Keratinocyte (primary cell): ENCODE results near the gene TAL1. TPM values are rescaled to one million over a fixed set of nuclear protein-coding genes. Genes with fewer than 3 reads are reported as not detected.

ENCODE experiments used
- DNase-seq: peaks from one replicate; pipeline ENCODE4 v3.0.0-alpha.2; 2011; ENCODE audit warnings: low read depth, missing footprints, low spot score
- FAIRE-seq: peaks from 2 replicates; lab custom pipeline; 2011; peaks lifted over from hg19 to GRCh38; lab: Jason Lieb, UNC
- H2AFZ ChIP-seq: 2 replicates; pipeline ENCODE4 v1.6.0; 2012; ENCODE audit warnings: low read length, control low read depth, inconsistent platforms; ENCODE audit not compliant: control insufficient read depth
- H3K27ac ChIP-seq: 2 replicates; pipeline ENCODE4 v1.5.1; 2011; ENCODE audit warnings: low read length; ENCODE audit not compliant: control insufficient read depth, insufficient read depth
- H3K27me3 ChIP-seq: 3 replicates; pipeline ENCODE4 v1.6.0; 2011; ENCODE audit warnings: low read length; ENCODE audit not compliant: control insufficient read depth, insufficient read depth; ENCODE audit errors: extremely low read depth
- H3K36me3 ChIP-seq, 2 experiments: 2 replicates in 1 of 2; 3 replicates in 1 of 2; pipeline ENCODE4 v1.5.1; 2011; ENCODE audit warnings: low read length in 2 of 2, mild to moderate bottlenecking in 1 of 2; ENCODE audit not compliant: control insufficient read depth in 2 of 2, insufficient read depth in 2 of 2; ENCODE audit errors: extremely low read depth in 1 of 2
- H3K4me1 ChIP-seq: 3 replicates; pipeline ENCODE4 v1.5.1; 2011; ENCODE audit warnings: low read length; ENCODE audit not compliant: control insufficient read depth, insufficient read depth; ENCODE audit errors: extremely low read depth
- H3K4me2 ChIP-seq: 3 replicates; pipeline ENCODE4 v1.6.0; 2011; ENCODE audit warnings: low read depth, low read length; ENCODE audit not compliant: control insufficient read depth, insufficient read depth; ENCODE audit errors: extremely low read depth
- H3K4me3 ChIP-seq, 3 experiments: fragments of 200-600 bp in 1 of 3; sonication (generic) in 1 of 3; 2 replicates in 2 of 3; 3 replicates in 1 of 3; pipeline ENCODE4 v1.5.1; 2011 to 2016; ENCODE audit warnings: low read length in 3 of 3, mild to moderate bottlenecking in 3 of 3, control low read depth in 2 of 3, inconsistent platforms in 1 of 3, low read depth in 1 of 3, mixed read lengths in 1 of 3, mixed run types in 1 of 3, moderate library complexity in 1 of 3; ENCODE audit not compliant: control insufficient read depth in 2 of 3, insufficient read depth in 2 of 3; ENCODE audit errors: extremely low read depth in 1 of 3
- H3K79me2 ChIP-seq: 2 replicates; pipeline ENCODE4 v1.6.0; 2012; ENCODE audit warnings: low read length; ENCODE audit not compliant: control insufficient read depth, insufficient read depth
- H3K9ac ChIP-seq: 3 replicates; pipeline ENCODE4 v1.6.0; 2011; ENCODE audit warnings: low read length; ENCODE audit not compliant: control insufficient read depth, insufficient read depth; ENCODE audit errors: extremely low read depth
- H3K9me1 ChIP-seq: 3 replicates; pipeline ENCODE4 v1.6.0; 2011; ENCODE audit warnings: low read length; ENCODE audit not compliant: control insufficient read depth, insufficient read depth; ENCODE audit errors: extremely low read depth
- H3K9me3 ChIP-seq: 2 replicates; pipeline ENCODE4 v1.5.1; 2012; ENCODE audit warnings: low read depth, low read length; ENCODE audit not compliant: control insufficient read depth
- H4K20me1 ChIP-seq: 3 replicates; pipeline ENCODE4 v1.6.0; 2011; ENCODE audit warnings: low read length; ENCODE audit not compliant: control insufficient read depth, insufficient read depth; ENCODE audit errors: extremely low read depth
- EZH2 ChIP-seq: IDR thresholded peaks from one replicate; pipeline ENCODE4 v1.6.1; 2012; ENCODE audit warnings: inconsistent platforms, mild to moderate bottlenecking, low read length, moderate library complexity
- dilution Hi-C: fragments of 300-500 bp; cut with MboI; formaldehyde crosslinking; loops from one replicate; pipeline ENCODE4 v1.7.0; 2020; ENCODE audit warnings: low sequenced_read_pairs; ENCODE audit not compliant: extremely low pct_ligation_motif_present
- polyA plus RNA-seq, 5 experiments: library from polyadenylated mRNA; depleted of rRNA in 3 of 5; stranded (reverse) in 3 of 5; stranded (forward) in 1 of 5; unstranded in 1 of 5; fragments of >200 nt; gene quantifications; 1 replicate in 1 of 5; 2 replicates in 3 of 5; 3 replicates in 1 of 5; pipeline versions ENCODE4 v1.2.1 to v1.2.3, GENCODE V29; 2011 to 2012; ENCODE audit warnings: missing spikeins in 2 of 5, low read depth in 1 of 5, low replicate concordance in 1 of 5
- TF ChIP-seq, protein P1 (sequence below), 3 experiments: IDR thresholded peaks in 1 of 3; conservative IDR thresholded peaks in 1 of 3; optimal IDR thresholded peaks in 1 of 3; 2 replicates in 2 of 3; 3 replicates in 1 of 3; pipeline versions ENCODE3 to v1.5.1; 2011; ENCODE audit warnings: low read length in 3 of 3, mild to moderate bottlenecking in 3 of 3, moderate library complexity in 2 of 3, control low read depth in 1 of 3, inconsistent platforms in 1 of 3; ENCODE audit not compliant: insufficient read depth in 2 of 3; ENCODE audit errors: extremely low read depth in 1 of 3

Gene TAL1
- polyA plus RNA-seq, 1 donor (not counting 4 experiments of a cell fraction or from before 2014, with no cell fraction given), result not detected

- no peaks in the 10 kb centered on the region for H3K9me3 ChIP-seq
- no peak for TF ChIP-seq EZH2
- TF ChIP-seq, protein P1, sequence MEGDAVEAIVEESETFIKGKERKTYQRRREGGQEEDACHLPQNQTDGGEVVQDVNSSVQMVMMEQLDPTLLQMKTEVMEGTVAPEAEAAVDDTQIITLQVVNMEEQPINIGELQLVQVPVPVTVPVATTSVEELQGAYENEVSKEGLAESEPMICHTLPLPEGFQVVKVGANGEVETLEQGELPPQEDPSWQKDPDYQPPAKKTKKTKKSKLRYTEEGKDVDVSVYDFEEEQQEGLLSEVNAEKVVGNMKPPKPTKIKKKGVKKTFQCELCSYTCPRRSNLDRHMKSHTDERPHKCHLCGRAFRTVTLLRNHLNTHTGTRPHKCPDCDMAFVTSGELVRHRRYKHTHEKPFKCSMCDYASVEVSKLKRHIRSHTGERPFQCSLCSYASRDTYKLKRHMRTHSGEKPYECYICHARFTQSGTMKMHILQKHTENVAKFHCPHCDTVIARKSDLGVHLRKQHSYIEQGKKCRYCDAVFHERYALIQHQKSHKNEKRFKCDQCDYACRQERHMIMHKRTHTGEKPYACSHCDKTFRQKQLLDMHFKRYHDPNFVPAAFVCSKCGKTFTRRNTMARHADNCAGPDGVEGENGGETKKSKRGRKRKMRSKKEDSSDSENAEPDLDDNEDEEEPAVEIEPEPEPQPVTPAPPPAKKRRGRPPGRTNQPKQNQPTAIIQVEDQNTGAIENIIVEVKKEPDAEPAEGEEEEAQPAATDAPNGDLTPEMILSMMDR (optimal IDR thresholded peaks at IDR 0.05 in 1 of 3, IDR thresholded peaks at IDR 0.05 in 1 of 3, conservative IDR thresholded peaks at IDR 0.05 in 1 of 3; ENCODE audit: extremely low read depth in 1 of 3, insufficient read depth in 2 of 3, low read length in 3 of 3), result no peak
- dilution Hi-C loops, result no loop called here
- no peak overlapping the region for H2AFZ ChIP-seq
- H3K27me3 ChIP-seq, result no peaks in the 10 kb centered on the region
- H3K36me3 ChIP-seq, result no peaks in the 10 kb centered on the region
- H3K27ac ChIP-seq, result no peak overlapping the region
- peaks cover 5% of the 10 kb centered on the region for H3K4me1 ChIP-seq
- H3K4me3 ChIP-seq, result no peak overlapping the region
- H3K9me1 ChIP-seq, result no peaks in the 10 kb centered on the region
- DNase-seq, result no peak
- H3K79me2 ChIP-seq, result no peaks in the 10 kb centered on the region
- no peak overlapping the region for H3K4me2 ChIP-seq
- no peaks in the 10 kb centered on the region for H4K20me1 ChIP-seq
- no peak overlapping the region for H3K9ac ChIP-seq
- FAIRE-seq, result no peak
These were observed 18.6 kb downstream of the TAL1 start for GRCh38 chr1:47213230-47213963.

DNA sequence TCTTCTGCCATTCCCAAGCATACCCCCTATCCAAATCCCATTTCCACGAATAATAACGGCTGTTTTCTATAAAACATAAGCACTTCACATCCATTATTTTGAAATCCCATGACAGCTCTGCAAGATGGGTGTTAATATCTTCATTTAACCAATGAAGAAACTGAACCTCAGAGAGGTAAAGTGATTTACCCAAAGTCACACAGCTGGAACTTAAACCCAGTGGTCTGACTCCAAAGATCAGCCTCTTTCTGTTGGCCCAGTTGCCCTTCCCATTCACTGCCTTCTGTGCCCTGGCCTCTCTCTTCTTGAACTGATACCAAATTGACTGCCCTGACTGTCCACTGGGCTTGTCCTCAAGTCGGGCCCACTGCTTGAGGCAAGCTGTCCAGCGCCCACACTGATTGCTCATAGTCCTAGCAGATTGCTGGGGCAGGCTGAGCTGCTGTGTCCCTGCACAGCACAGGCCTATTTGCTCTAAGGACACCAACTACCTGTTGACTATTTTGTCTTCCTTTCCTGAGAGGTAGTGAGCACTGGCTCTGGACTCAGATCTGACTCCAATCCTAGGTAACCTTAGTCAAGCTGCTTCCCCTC lies 19.3 kb downstream of the TAL1 start:
- no peak overlapping the region for H3K4me2 ChIP-seq
- no peaks in the 10 kb centered on the region for H3K79me2 ChIP-seq
- no peaks in the 10 kb centered on the region for H3K27me3 ChIP-seq
- no peaks in the 10 kb centered on the region for H3K36me3 ChIP-seq
- H2AFZ ChIP-seq, result no peak overlapping the region
- no peak overlapping the region for H3K27ac ChIP-seq
- peaks cover 6% of the 10 kb centered on the region for H3K4me1 ChIP-seq
- DNase-seq, result no peak
- no peaks in the 10 kb centered on the region for H3K9me1 ChIP-seq
- no peak overlapping the region for H3K9ac ChIP-seq
- no peak for FAIRE-seq
- dilution Hi-C loops, result no loop called here
- no peak for TF ChIP-seq EZH2
- TF ChIP-seq, protein P1 (optimal IDR thresholded peaks at IDR 0.05 in 1 of 3, IDR thresholded peaks at IDR 0.05 in 1 of 3, conservative IDR thresholded peaks at IDR 0.05 in 1 of 3; ENCODE audit: extremely low read depth in 1 of 3, insufficient read depth in 2 of 3, low read length in 3 of 3), result no peak
- no peak overlapping the region for H3K4me3 ChIP-seq
- no peaks in the 10 kb centered on the region for H3K9me3 ChIP-seq
- no peaks in the 10 kb centered on the region for H4K20me1 ChIP-seq
